Measurements from ENCODE around the gene DMAP1. TPM values are rescaled to one million over a fixed set of nuclear protein-coding genes. Genes with fewer than 3 reads are reported as not detected.

DMAP1 gene
- total RNA-seq, 1 experiment from 2014 or later: 52.9 TPM

- DNase-seq (ENCODE audit: low read depth, low spot score) (no peak), ATAC-seq (no peak)
- H3K27ac ChIP-seq (ENCODE audit: low read length): no peak overlapping the region
- in situ Hi-C loops (cut with HindIII; ENCODE audit: low pct_unique_long_range_greater_than_20kb, low sequenced_read_pairs): no loop called here
- ChIA-PET CTCF (interaction anchor here (0.5 kb wide), 1 partner anchor 98 kb away, joined by 5 read pairs; no protein-coding TSS in a partner anchor), POLR2A (no interaction called here)
- no TSS peak for BruUV-seq (replicated peaks)
- no peaks in the 10 kb centered on the region for H3K9me3 ChIP-seq (ENCODE audit: control insufficient read depth, insufficient read depth, low read depth, low read length)
- no peaks in the 10 kb centered on the region for H3K4me1 ChIP-seq (ENCODE audit: control insufficient read depth, insufficient read depth, low read length)
- intact Hi-C loops (cut with micrococcal nuclease; ENCODE audit: unreplicated experiment): no loop called here
- no peak overlapping the region for H3K4me3 ChIP-seq (ENCODE audit: low read depth in 2 of 2, low read length in 2 of 2)
- TF ChIP-seq TCF7L2 (IDR thresholded peaks at IDR 0.05; ENCODE audit: low read depth, low read length) (no peak), SIN3A (IDR thresholded peaks at IDR 0.05; ENCODE audit: borderline replicate concordance, insufficient read depth, low read depth, low read length) (no peak), REST (IDR thresholded peaks at IDR 0.05; ENCODE audit: insufficient read depth in 1 of 2, low read depth in 2 of 2, low read length in 1 of 2) (no peak), POLR2AphosphoS5 (IDR thresholded peaks at IDR 0.05; ENCODE audit: low read depth, low read length) (no peak), CTCF (IDR thresholded peaks at IDR 0.05) (no peak)
- H3K27me3 ChIP-seq (ENCODE audit: control insufficient read depth, insufficient read depth, low read length): no peaks in the 10 kb centered on the region
- H3K36me3 ChIP-seq (ENCODE audit: control insufficient read depth, insufficient read depth, low read length): no peaks in the 10 kb centered on the region
These were observed 49.7 kb downstream of the DMAP1 start for GRCh38 chr1:44262816-44263567.

- no peak overlapping the region for H3K27ac ChIP-seq (ENCODE audit: low read length)
- H3K4me1 ChIP-seq (ENCODE audit: control insufficient read depth, insufficient read depth, low read length): no peaks in the 10 kb centered on the region
- intact Hi-C loops (cut with micrococcal nuclease; ENCODE audit: unreplicated experiment) (no loop called here), in situ Hi-C loops (cut with HindIII; ENCODE audit: low pct_unique_long_range_greater_than_20kb, low sequenced_read_pairs) (no loop called here)
- H3K36me3 ChIP-seq (ENCODE audit: control insufficient read depth, insufficient read depth, low read length): no peaks in the 10 kb centered on the region
- CTCF ChIA-PET: no interaction called here
- BruUV-seq (replicated peaks): no TSS peak
- no peaks in the 10 kb centered on the region for H3K27me3 ChIP-seq (ENCODE audit: control insufficient read depth, insufficient read depth, low read length)
- no peak for TF ChIP-seq SIN3A (IDR thresholded peaks at IDR 0.05; ENCODE audit: borderline replicate concordance, insufficient read depth, low read depth, low read length)
- no peak for TF ChIP-seq POLR2AphosphoS5 (IDR thresholded peaks at IDR 0.05; ENCODE audit: low read depth, low read length)
- no peak for TF ChIP-seq REST (IDR thresholded peaks at IDR 0.05; ENCODE audit: insufficient read depth in 1 of 2, low read depth in 2 of 2, low read length in 1 of 2)
- no peak for TF ChIP-seq TCF7L2 (IDR thresholded peaks at IDR 0.05; ENCODE audit: low read depth, low read length)
- no peak for TF ChIP-seq CTCF (IDR thresholded peaks at IDR 0.05)
- H3K4me3 ChIP-seq (ENCODE audit: low read depth in 2 of 2, low read length in 2 of 2): no peak overlapping the region
- DNase-seq (ENCODE audit: low read depth, low spot score): no peak
- no peak for ATAC-seq
- POLR2A ChIA-PET: no interaction called here
- no peaks in the 10 kb centered on the region for H3K9me3 ChIP-seq (ENCODE audit: control insufficient read depth, insufficient read depth, low read depth, low read length)
These were observed 50.5 kb downstream of the DMAP1 start for GRCh38 chr1:44263568-44264450.

Measured in Panc1 (cell line).